Activated CD4-positive, alpha-beta T cell treated with anti-CD3 and anti-CD28 coated beads for 4 hours (primary cell): Measurements from ENCODE around the gene TSHZ2.

Source experiments
- DNase-seq, 2 donors: peaks; one replicate each; pipeline ENCODE4 v3.0.0-alpha.2; 2020

TSHZ2 gene

DNA sequence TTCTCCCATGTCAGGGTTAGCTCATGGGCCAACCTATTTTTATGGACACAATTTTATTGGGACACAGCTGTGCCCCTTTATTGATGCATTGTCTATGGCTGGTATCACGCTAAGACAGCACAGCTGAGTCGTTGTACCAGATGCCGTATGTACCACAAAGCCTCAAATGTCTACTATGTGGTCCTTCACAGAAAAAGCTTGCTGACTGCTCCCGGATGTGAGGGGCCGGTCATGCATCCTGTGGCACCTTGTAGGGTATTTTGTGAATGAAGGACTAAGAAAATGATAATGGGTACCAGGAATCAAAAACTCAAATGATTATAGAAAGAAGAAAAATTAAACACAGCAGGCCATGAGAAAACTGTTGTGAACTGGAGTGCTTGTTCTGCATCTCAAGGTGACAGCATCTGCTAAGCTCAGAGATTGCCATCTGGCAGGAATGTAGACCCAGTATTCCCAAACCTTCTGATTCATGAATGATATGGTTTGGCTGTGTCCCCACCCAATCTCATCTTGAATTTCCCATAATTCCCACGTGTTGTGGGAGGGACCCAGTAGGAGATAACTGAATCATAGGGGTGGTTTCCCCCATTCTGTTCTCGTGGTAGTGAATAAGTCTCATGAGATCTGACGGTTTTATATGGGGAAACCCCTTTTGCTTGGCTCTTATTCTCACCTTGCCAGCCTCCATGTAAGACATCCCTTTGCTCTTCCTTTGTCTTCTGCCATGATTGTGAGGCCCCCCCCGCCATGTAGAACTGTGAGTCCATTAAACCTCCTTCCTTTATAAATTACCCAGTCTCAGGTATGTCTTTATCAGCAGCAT is 248.5 kb downstream of the TSHZ2 start:
- DNase-seq = no peak

DNA sequence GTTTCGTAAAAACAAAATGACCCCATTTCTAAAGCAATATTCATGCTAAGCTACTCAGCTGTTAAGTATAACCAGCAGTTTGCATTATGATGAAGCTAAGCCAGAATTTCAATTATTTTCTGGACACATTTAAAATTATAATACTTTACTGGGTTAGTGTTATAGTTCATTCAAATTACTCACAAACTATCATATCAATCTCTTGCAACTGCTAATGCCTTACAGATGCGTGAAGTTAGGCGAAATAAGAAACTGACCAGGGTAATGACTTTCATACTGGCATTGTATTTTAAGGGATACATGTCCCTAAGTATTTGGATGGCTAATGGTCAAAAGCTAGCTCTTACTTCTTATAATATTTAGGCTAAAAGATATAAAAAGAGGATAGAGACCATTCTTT is 249.6 kb downstream of the TSHZ2 start:
- DNase-seq = no peak

GRCh38 chr20:53222416-53222815 is 250.3 kb downstream of the TSHZ2 start:
- DNase-seq = no peak

GRCh38 chr20:53222932-53223331 is 250.8 kb downstream of the TSHZ2 start:
- no peak for DNase-seq

- no peak for DNase-seq
These were observed 251.5 kb downstream of the TSHZ2 start for GRCh38 chr20:53223626-53224172.

DNA sequence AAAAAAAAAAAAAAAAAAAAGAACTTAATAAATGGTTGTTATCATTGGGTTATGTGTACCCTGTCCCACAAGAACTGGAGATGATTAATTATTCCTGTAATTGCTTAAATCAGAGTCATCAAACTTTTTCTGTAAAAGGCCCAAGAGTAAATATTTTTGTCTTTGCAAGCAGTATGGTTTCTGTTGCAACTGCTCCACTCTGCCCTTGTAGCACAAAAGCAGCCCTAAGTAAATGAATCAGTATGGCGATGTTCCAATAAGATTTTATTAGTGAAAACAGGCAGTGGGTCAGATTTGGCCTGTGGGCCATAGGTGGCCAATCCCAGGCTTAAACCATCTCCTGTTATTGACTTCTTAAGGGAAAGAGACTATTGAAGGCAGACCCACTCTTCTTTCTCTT is 252.7 kb downstream of the TSHZ2 start:
- no peak for DNase-seq

DNA sequence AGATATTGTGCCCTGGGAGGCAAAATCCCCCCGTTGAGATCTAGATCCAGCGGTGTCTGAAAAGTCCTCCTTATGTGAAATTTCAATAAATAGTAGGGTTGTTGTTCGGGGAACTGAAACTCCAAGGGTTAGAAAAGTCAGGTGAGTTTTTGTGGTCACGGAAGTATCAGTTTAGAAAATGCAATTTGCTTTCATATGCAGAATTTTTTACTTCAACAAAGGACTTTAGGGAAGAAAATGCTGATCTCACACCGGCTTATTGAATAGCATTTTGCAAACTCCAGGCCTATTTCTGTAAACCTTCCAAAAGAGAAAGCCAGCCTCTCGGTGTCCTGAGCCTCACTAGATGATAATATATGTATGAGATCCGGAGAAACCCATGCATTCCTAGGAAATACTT is 254.7 kb downstream of the TSHZ2 start:
- DNase-seq = no peak

DNA sequence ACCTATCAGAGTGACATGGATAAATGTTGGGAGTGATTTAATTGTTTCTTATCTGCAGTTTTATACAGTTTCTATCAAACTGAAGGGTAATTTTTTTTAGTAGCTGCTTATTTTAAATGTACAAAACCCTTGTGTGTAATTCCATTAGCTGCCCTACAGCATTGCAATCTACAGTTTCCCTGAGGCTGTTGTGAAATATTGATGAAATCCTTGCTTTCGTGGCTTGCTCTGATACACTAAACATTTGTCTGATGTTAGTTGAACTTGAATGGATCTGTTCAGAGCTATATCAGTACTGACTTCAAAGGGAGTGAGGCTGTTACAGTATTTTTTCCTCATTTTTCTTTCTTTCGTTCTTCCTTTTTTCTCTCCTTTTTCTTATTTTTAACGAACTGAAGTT is 255.4 kb downstream of the TSHZ2 start:
- no peak for DNase-seq

- no peak for DNase-seq
These were observed 258.9 kb downstream of the TSHZ2 start for GRCh38 chr20:53231061-53231460.

GRCh38 chr20:53237461-53237860 is 265.3 kb downstream of the TSHZ2 start:
- DNase-seq = no peak

GRCh38 chr20:53238121-53238660 is 266.0 kb downstream of the TSHZ2 start:
- DNase-seq = no peak

DNA sequence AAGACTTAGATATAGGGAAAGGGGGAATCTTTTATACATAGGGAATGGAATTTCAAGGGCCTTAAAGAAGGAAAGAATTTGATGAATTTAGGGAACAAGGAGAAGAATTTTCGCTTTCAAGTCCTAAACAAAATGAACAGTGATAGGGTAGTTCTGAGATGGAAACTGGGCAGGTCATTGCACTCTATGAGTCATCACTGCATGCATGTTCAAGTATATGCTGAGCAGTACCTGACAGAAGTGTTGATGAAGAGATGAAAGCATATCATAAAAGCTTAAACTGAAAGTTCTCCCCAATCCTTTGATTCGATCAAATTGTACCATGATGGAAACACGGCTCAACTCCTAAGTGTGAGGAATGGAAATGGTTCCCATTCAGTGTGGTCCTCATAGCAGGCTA is 271.0 kb downstream of the TSHZ2 start:
- DNase-seq = no peak

GRCh38 chr20:53244711-53245110 is 272.6 kb downstream of the TSHZ2 start:
- no peak for DNase-seq

DNA sequence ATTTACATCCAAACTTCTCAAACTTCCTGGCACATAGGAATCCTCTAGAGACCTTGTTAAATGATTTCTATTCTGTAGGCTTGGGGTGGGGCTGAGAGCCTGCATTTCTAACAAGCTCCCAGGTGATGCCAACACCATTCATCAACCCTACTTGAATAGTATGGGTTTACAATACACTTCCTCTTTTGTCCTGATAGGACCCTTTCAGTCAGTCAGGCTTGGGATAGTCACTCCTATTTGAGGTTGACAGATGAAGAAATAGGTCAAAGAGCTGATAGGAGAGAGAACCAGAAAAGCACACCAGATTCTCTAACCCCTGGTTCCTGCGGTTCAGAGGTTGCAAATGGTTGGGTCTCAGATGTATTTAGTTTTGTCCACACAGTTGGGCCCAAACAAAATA is 273.4 kb downstream of the TSHZ2 start:
- no peak for DNase-seq

- DNase-seq = no peak
These were observed 275.4 kb downstream of the TSHZ2 start for GRCh38 chr20:53247468-53248103.

DNA sequence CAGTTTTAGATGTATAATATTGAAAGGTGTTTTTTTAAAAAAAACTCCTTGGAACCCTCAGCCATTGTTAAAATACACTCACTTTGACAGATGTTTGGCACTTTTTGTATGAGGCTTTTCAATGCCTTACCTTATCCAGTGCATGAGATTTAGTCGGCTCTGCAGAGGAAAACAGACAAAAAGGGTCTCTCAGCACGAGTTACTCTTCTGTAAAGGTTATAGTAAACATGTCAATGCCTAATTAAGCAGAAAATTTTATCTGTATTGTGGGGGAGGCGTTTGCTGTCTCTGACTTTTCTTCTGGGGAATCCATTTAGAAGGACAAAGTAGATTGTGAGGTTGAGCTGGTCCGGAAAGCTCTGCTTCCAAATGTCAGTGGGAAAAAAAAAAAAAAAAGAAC is 278.3 kb downstream of the TSHZ2 start:
- DNase-seq = no peak

DNA sequence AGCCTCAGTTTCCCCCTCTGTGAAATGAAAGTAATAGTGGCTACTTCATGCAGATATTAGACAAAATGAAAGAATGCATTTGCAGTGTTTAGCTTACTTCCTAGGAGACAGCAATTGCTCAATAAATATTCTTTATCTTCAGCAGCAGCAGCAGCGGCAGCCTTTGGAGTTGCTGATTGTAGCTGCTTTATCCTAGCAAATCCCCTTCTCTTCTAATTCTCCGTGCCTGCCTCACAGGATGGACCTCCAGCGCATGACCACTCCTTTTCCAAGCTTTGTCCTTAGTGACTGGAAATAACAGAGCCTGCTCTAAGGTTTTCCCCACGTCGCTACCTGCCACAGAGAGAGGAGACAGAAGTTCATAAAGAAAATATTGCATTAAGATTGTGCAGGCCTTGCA is 279.8 kb downstream of the TSHZ2 start:
- no peak for DNase-seq

DNA sequence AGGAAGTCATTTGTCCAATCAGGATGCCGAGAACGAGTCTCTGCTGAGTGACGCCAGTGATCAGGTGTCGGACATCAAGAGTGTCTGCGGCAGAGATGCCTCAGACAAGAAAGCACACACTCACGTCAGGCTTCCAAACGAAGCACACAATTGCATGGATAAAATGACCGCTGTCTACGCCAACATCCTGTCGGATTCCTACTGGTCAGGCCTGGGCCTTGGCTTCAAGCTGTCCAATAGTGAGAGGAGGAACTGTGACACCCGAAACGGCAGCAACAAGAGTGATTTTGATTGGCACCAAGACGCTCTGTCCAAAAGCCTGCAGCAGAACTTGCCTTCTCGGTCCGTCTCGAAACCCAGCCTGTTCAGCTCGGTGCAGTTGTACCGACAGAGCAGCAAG is 281.5 kb downstream of the TSHZ2 start:
- DNase-seq = no peak

DNA sequence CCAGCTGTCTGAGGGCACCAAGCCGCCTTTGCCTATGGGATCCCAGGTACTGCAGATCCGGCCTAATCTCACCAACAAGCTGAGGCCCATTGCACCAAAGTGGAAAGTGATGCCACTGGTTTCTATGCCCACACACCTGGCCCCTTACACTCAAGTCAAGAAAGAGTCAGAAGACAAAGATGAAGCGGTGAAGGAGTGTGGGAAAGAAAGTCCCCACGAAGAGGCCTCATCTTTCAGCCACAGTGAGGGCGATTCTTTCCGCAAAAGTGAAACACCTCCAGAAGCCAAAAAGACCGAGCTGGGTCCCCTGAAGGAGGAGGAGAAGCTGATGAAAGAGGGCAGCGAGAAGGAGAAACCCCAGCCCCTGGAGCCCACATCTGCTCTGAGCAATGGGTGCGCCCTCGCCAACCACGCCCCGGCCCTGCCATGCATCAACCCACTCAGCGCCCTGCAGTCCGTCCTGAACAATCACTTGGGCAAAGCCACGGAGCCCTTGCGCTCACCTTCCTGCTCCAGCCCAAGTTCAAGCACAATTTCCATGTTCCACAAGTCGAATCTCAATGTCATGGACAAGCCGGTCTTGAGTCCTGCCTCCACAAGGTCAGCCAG is 283.0 kb downstream of the TSHZ2 start:
- DNase-seq = no peak

DNA sequence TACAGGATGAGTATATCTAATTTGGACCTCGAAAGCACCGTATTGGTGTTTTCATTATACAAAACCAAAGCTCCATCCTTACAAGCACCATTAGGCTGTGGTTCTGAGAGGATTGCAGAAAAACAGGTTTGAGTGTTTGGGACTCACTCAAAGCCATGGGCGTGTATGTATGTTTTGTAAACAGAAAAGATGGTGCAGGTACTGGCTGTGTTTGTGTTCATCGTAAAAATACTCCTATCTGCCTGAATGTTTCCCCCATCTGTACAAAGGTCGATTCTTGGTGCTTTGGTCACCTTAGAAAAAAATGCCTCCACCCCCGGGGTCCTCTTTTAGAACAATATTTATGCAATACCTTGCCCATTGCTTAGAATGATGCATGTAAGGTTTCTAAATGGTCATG is 286.6 kb downstream of the TSHZ2 start:
- no peak for DNase-seq

- no peak for DNase-seq
These were observed 288.0 kb downstream of the TSHZ2 start for GRCh38 chr20:53260168-53260567.

GRCh38 chr20:53260591-53260990 is 288.4 kb downstream of the TSHZ2 start:
- no peak for DNase-seq

GRCh38 chr20:53262365-53262764 is 290.2 kb downstream of the TSHZ2 start:
- DNase-seq = no peak
